WTC11 (cell line): ENCODE results near the gene CHAMP1. TPM values are rescaled to one million over a fixed set of nuclear protein-coding genes. Genes with fewer than 3 reads are reported as not detected.

Experiments used
- ATAC-seq: fragments of 200-7000 bp; cut with Tn5 transposase; 2 replicates; pipeline ENCODE4 v1.10.0; 2021; ENCODE audit warnings: mild to moderate bottlenecking, moderate library complexity
- CTCF ChIA-PET: fragments of 300-600 bp; sonication (Branson Sonifier 250); formaldehyde crosslinking; loops from one replicate; lab custom pipeline; 2021; ENCODE audit warnings: antibody characterized with exemption; lab: Charles Lee
- POLR2A ChIA-PET: fragments of 350-600 bp; sonication (Branson Sonifier 250); formaldehyde crosslinking; loops from one replicate; lab custom pipeline; 2021; ENCODE audit warnings: antibody characterized with exemption; lab: Charles Lee
- DNase-seq: peaks from one replicate; pipeline ENCODE4 v3.0.0; 2021; ENCODE audit warnings: low spot score
- H3K27ac Mint-ChIP-seq: 2 replicates; pipeline ENCODE4 v1.8.0; 2021; ENCODE audit warnings: mixed read lengths
- H3K27me3 Mint-ChIP-seq: 2 replicates; pipeline ENCODE4 v1.8.0; 2021; ENCODE audit warnings: low read depth, mild to moderate bottlenecking, moderate library complexity, mixed read lengths
- H3K36me3 Mint-ChIP-seq: 2 replicates; pipeline ENCODE4 v1.8.0; 2021; ENCODE audit warnings: mixed read lengths
- H3K4me1 Mint-ChIP-seq: 2 replicates; pipeline ENCODE4 v1.8.0; 2022; ENCODE audit warnings: mixed read lengths
- H3K4me3 Mint-ChIP-seq: 2 replicates; pipeline ENCODE4 v1.8.0; 2021; ENCODE audit warnings: mild to moderate bottlenecking, moderate library complexity, mixed read lengths
- H3K9me3 Mint-ChIP-seq: 2 replicates; pipeline ENCODE4 v1.8.0; 2021; ENCODE audit warnings: mixed read lengths
- ARID4B ChIP-seq: sonication (generic); formaldehyde crosslinking; IDR thresholded peaks from 2 replicates; pipeline ENCODE4 v1.8.0; 2023; ENCODE audit warnings: missing genetic modification reagents, mild to moderate bottlenecking, borderline replicate concordance
- ATF1 ChIP-seq: sonication (generic); formaldehyde crosslinking; IDR thresholded peaks from 2 replicates; pipeline ENCODE4 v1.8.1; 2023; ENCODE audit warnings: mild to moderate bottlenecking, moderate library complexity, missing genetic modification reagents
- CBFB ChIP-seq: sonication (generic); formaldehyde crosslinking; IDR thresholded peaks from 2 replicates; pipeline ENCODE4 v1.8.1; 2022; ENCODE audit warnings: mild to moderate bottlenecking, low read depth, missing genetic modification reagents
- CDX4 ChIP-seq: fragments of 250-450 bp; sonication (Bioruptor Pico); IDR thresholded peaks from 2 replicates; pipeline ENCODE4 v1.9.0; 2021; ENCODE audit warnings: moderate library complexity, mild to moderate bottlenecking, inconsistent platforms, borderline replicate concordance
- EMX1 ChIP-seq: fragments of 250-450 bp; sonication (Bioruptor Pico); IDR thresholded peaks from 2 replicates; pipeline ENCODE4 v1.8.0; 2021; ENCODE audit warnings: mild to moderate bottlenecking
- FOXK1 ChIP-seq: sonication (generic); formaldehyde crosslinking; IDR thresholded peaks from 2 replicates; pipeline ENCODE4 v1.8.0; 2022; ENCODE audit warnings: mild to moderate bottlenecking, moderate library complexity, missing genetic modification reagents
- MAX ChIP-seq: sonication (generic); formaldehyde crosslinking; IDR thresholded peaks from 2 replicates; pipeline ENCODE4 v1.8.0; 2022; ENCODE audit warnings: mild to moderate bottlenecking, missing genetic modification reagents
- MYBL2 ChIP-seq: sonication (generic); formaldehyde crosslinking; IDR thresholded peaks from 2 replicates; pipeline ENCODE4 v1.8.1; 2023; ENCODE audit warnings: mild to moderate bottlenecking, moderate library complexity, missing genetic modification reagents
- OVOL2 ChIP-seq: fragments of 250-450 bp; sonication (Bioruptor Pico); IDR thresholded peaks from 2 replicates; pipeline ENCODE4 v1.9.0; 2021; ENCODE audit warnings: mild to moderate bottlenecking, borderline replicate concordance
- PRDM15 ChIP-seq: sonication (generic); formaldehyde crosslinking; IDR thresholded peaks from 2 replicates; pipeline ENCODE4 v1.8.0; 2022; ENCODE audit warnings: missing genetic modification reagents
- RELA ChIP-seq: sonication (generic); formaldehyde crosslinking; IDR thresholded peaks from 2 replicates; pipeline ENCODE4 v1.8.1; 2022; ENCODE audit warnings: missing genetic modification reagents, mild to moderate bottlenecking, borderline replicate concordance
- TEAD4 ChIP-seq: sonication (generic); formaldehyde crosslinking; IDR thresholded peaks from 2 replicates; pipeline ENCODE4 v1.8.0; 2022; ENCODE audit warnings: mild to moderate bottlenecking, missing genetic modification reagents
- ZNF219 ChIP-seq: sonication (generic); formaldehyde crosslinking; IDR thresholded peaks from 2 replicates; pipeline ENCODE4 v1.8.0; 2023; ENCODE audit warnings: missing genetic modification reagents, mild to moderate bottlenecking, borderline replicate concordance
- ZNF263 ChIP-seq: sonication (generic); formaldehyde crosslinking; IDR thresholded peaks from 2 replicates; pipeline ENCODE4 v1.8.1; 2022; ENCODE audit warnings: low read depth, mild to moderate bottlenecking, moderate library complexity, missing genetic modification reagents
- ZNF281 ChIP-seq: sonication (generic); formaldehyde crosslinking; IDR thresholded peaks from 2 replicates; pipeline ENCODE4 v1.8.0; 2023; ENCODE audit warnings: mild to moderate bottlenecking, missing genetic modification reagents
- ZNF512 ChIP-seq: sonication (generic); formaldehyde crosslinking; IDR thresholded peaks from 2 replicates; pipeline ENCODE4 v1.8.1; 2022; ENCODE audit warnings: missing genetic modification reagents, borderline replicate concordance
- ZSCAN18 ChIP-seq: fragments of 250-450 bp; sonication (Bioruptor Pico); IDR thresholded peaks from 2 replicates; pipeline ENCODE4 v2.1.2; 2022; ENCODE audit warnings: mild to moderate bottlenecking, moderate library complexity
- total RNA-seq: library from RNA; stranded (reverse); gene quantifications from 3 replicates; pipeline ENCODE4 v1.2.3, GENCODE V29; 2021

The CHAMP1 gene
- total RNA-seq, 1 experiment from 2014 or later: 31.7 TPM

GRCh38 chr13:114311908-114312307 is 2.4 kb upstream of the CHAMP1 start:
- no peak for TF ChIP-seq EMX1
- TF ChIP-seq ZSCAN18 (CRISPR knock-in tag): no peak
- TF ChIP-seq MYBL2 (CRISPR knock-in tag): no peak
- TF ChIP-seq CDX4 (CRISPR knock-in tag): no peak
- TF ChIP-seq ZNF219: no peak
- TF ChIP-seq RELA (CRISPR knock-in tag): no peak
- no peak for TF ChIP-seq OVOL2 (CRISPR knock-in tag)
- TF ChIP-seq ZNF263 (CRISPR knock-in tag): no peak
- no peak for TF ChIP-seq PRDM15
- no peak for TF ChIP-seq MAX (CRISPR knock-in tag)
- TF ChIP-seq TEAD4 (CRISPR knock-in tag): no peak
- no peak for TF ChIP-seq ZNF512
- no peak for TF ChIP-seq ZNF281
- no peak for TF ChIP-seq ATF1
- TF ChIP-seq CBFB (CRISPR knock-in tag): no peak
- no peak for TF ChIP-seq FOXK1 (CRISPR knock-in tag)
- TF ChIP-seq ARID4B: no peak
- ChIA-PET CTCF (interaction anchor here (0.7 kb wide), 1 partner anchor 566 kb away, joined by 5 read pairs; no protein-coding TSS in a partner anchor), POLR2A (interaction anchor here (0.7 kb wide), 1 partner anchor 723 kb away, joined by 4 read pairs; no protein-coding TSS in a partner anchor)
- Mint-ChIP-seq H3K36me3 (peaks cover 6% of the 10 kb centered on the region), H3K4me3 (no peak overlapping the region), H3K9me3 (no peaks in the 10 kb centered on the region), H3K27ac (no peak overlapping the region), H3K4me1 (peaks cover 16% of the 10 kb centered on the region), H3K27me3 (no peaks in the 10 kb centered on the region; the same call in 1 of the 2 replicates)
- ATAC-seq: no peak
- no peak for DNase-seq
